HG03280 (cell line): ENCODE measurements around the gene PTPRN2.
"Not testable (repeated sequence)": the region's sequence is repeated elsewhere in the genome, so short reads cannot be mapped to it uniquely, and the experiment has no call there.

Experiments
- ATAC-seq: cut with Tn5 transposase; IDR thresholded peaks from one replicate; pipeline ENCODE4 v1.9.1; 2021; ENCODE audit warnings: mild to moderate bottlenecking, moderate library complexity; ENCODE audit not compliant: unreplicated experiment

PTPRN2 gene

GRCh38 chr7:157725312-157725711 is 862.3 kb downstream of the PTPRN2 start:
- ATAC-seq = not testable (repeated sequence)

- no peak for ATAC-seq
These were observed 864.4 kb downstream of the PTPRN2 start for GRCh38 chr7:157723205-157723604.

GRCh38 chr7:157722137-157723060 is 865.2 kb downstream of the PTPRN2 start:
- no peak for ATAC-seq

- no peak for ATAC-seq
These were observed 866.0 kb downstream of the PTPRN2 start for GRCh38 chr7:157721468-157722136.

GRCh38 chr7:157719705-157720655 is 867.6 kb downstream of the PTPRN2 start:
- ATAC-seq = no peak

- ATAC-seq = no peak
These were observed 868.5 kb downstream of the PTPRN2 start for GRCh38 chr7:157719008-157719682.

- ATAC-seq = no peak
These were observed 869.2 kb downstream of the PTPRN2 start for GRCh38 chr7:157718303-157719007.

- ATAC-seq = no peak
These were observed 870.1 kb downstream of the PTPRN2 start for GRCh38 chr7:157717211-157718174.

- ATAC-seq = no peak
These were observed 871.7 kb downstream of the PTPRN2 start for GRCh38 chr7:157715938-157716280.

GRCh38 chr7:157715071-157715937 is 872.3 kb downstream of the PTPRN2 start:
- ATAC-seq = no peak

- ATAC-seq = no peak
These were observed 873.2 kb downstream of the PTPRN2 start for GRCh38 chr7:157714166-157715070.

GRCh38 chr7:157713591-157713990 is 874.0 kb downstream of the PTPRN2 start:
- no peak for ATAC-seq

- no peak for ATAC-seq
These were observed 874.9 kb downstream of the PTPRN2 start for GRCh38 chr7:157712666-157713235.

GRCh38 chr7:157711353-157711888 is 876.2 kb downstream of the PTPRN2 start:
- ATAC-seq = no peak

- ATAC-seq = no peak
These were observed 877.2 kb downstream of the PTPRN2 start for GRCh38 chr7:157710396-157710795.
